ENCODE data around the gene ZFYVE16.

DNA sequence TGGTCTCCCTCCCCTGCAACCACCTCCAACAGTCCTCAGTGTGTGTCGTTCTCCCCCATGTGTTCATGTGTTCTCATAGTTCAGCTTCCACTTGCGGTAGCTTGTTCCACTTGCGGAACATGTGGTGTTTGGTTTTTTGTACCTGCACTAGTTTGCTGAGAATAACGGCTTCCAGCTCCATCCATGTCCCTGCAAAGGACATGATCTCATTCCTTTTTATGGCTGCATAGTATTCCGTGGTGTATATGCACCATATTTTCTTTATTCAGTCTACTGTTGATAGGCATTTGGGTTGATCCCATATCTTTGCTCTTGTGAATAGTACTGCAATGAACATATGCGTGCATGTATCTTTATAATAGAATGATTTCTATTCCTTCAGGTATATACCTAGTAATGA lies 43.0 kb upstream of the ZFYVE16 start:
- no peak for TF ChIP-seq EP300 (IDR thresholded peaks at IDR 0.05)
- TF ChIP-seq, protein P1, sequence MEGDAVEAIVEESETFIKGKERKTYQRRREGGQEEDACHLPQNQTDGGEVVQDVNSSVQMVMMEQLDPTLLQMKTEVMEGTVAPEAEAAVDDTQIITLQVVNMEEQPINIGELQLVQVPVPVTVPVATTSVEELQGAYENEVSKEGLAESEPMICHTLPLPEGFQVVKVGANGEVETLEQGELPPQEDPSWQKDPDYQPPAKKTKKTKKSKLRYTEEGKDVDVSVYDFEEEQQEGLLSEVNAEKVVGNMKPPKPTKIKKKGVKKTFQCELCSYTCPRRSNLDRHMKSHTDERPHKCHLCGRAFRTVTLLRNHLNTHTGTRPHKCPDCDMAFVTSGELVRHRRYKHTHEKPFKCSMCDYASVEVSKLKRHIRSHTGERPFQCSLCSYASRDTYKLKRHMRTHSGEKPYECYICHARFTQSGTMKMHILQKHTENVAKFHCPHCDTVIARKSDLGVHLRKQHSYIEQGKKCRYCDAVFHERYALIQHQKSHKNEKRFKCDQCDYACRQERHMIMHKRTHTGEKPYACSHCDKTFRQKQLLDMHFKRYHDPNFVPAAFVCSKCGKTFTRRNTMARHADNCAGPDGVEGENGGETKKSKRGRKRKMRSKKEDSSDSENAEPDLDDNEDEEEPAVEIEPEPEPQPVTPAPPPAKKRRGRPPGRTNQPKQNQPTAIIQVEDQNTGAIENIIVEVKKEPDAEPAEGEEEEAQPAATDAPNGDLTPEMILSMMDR (IDR thresholded peaks at IDR 0.05): no peak
- no peak for TF ChIP-seq POLR2A (IDR thresholded peaks at IDR 0.05; ENCODE audit: low read depth)
